Small intestine (tissue), 4 donors: Measurements from ENCODE around the gene OR7A5. TPM values are rescaled to one million over a fixed set of nuclear protein-coding genes. Genes with fewer than 3 reads are reported as not detected.

Experiments used
- polyA plus RNA-seq, 4 donors: library from polyadenylated mRNA; stranded (reverse) in 3 of 4; unstranded in 1 of 4; fragments of 200-250 nt in 3 of 4; fragments of 120-200 nt in 1 of 4; gene quantifications; one replicate each; pipeline versions ENCODE4 v1.2.1 to v1.2.3, GENCODE V29; 2013
- donor health status: healthy with polysubstance abuse.
- donor health status: Bipolar disorder and iron deficiency.
- donor health status: healthy.

Gene OR7A5
- polyA plus RNA-seq, 4 donors, result not detected

Other genes with a start within 250 kb of the OR7A5 start
- under 1 TPM in 3 of 4 donors, not detected in 1; 0.03 to 0.77 (median 0.54) TPM for gene ADGRE3, start 160.3 kb downstream of the OR7A5 start, polyA plus RNA-seq
- gene ZNF333, start 145.1 kb downstream of the OR7A5 start, polyA plus RNA-seq, result 10 to 100 TPM in 1 of 4 donors, 1 to 10 TPM in 3; 2.7 to 10.3 (median 4.5) TPM
- gene ADGRE2, start 56.6 kb downstream of the OR7A5 start, polyA plus RNA-seq, result 1 to 10 TPM in 1 of 4 donors, under 1 TPM in 3; 0.22 to 1.2 (median 0.58) TPM
- gene OR7C1, start within 50 bp of the OR7A5 start, polyA plus RNA-seq, result under 1 TPM in 1 of 4 donors, not detected in 3; 0.04 TPM
- gene OR7A10, start 13.7 kb upstream of the OR7A5 start, polyA plus RNA-seq, result not detected
- gene OR7A17, start 50.9 kb upstream of the OR7A5 start, polyA plus RNA-seq, result not detected
- not detected for gene OR7C2, start 106.3 kb upstream of the OR7A5 start, polyA plus RNA-seq
- under 1 TPM in 2 of 4 donors, not detected in 2; 0.06 TPM for gene SLC1A6, start 144.7 kb upstream of the OR7A5 start, polyA plus RNA-seq
- not detected for gene CASP14, start 214.3 kb upstream of the OR7A5 start, polyA plus RNA-seq
- gene OR1I1, start 247.0 kb upstream of the OR7A5 start, polyA plus RNA-seq, result not detected